ENCODE data around the gene MYOC. TPM values are rescaled to one million over a fixed set of nuclear protein-coding genes. Genes with fewer than 3 reads are reported as not detected.
"Not testable (repeated sequence)": the region's sequence is repeated elsewhere in the genome, so short reads cannot be mapped to it uniquely, and the experiment has no call there.

The MYOC gene
- total RNA-seq, 1 experiment from 2014 or later = not detected

- DNase-seq = no peak
- Histone ChIP-seq H3K27ac (ENCODE audit: insufficient read length, low read depth, low read length) (no peak overlapping the region), H3K79me1 (ENCODE audit: insufficient read depth, low read depth, low read length, poor library complexity, severe bottlenecking) (no peaks in the 10 kb centered on the region), H3K56ac (ENCODE audit: insufficient read length, low read depth, low read length) (no peak overlapping the region), H3K9me3 (ENCODE audit: control insufficient read depth, low read depth, low read length) (peaks cover 8% of the 10 kb centered on the region), H3T11ph (ENCODE audit: low read length) (no peak overlapping the region), H2AFZ (ENCODE audit: low read length) (no peak overlapping the region), H3K79me2 (ENCODE audit: insufficient read depth, low read length) (no peaks in the 10 kb centered on the region), H3K27me3 (ENCODE audit: insufficient read depth, low read length) (no peaks in the 10 kb centered on the region), H4K8ac (replicated peaks; ENCODE audit: insufficient read length, low read depth, low read length) (no peak overlapping the region), H2BK20ac (ENCODE audit: low read depth, low read length, poor library complexity, severe bottlenecking) (no peak overlapping the region), H4K5ac (ENCODE audit: insufficient read length, low read depth, low read length) (no peak overlapping the region), H3K14ac (ENCODE audit: insufficient read depth, low read length) (no peak overlapping the region), H4K91ac (ENCODE audit: insufficient read length, low read depth, low read length) (no peak overlapping the region), H3K4me1 (ENCODE audit: insufficient read depth, low read length) (no peaks in the 10 kb centered on the region), H2BK120ac (ENCODE audit: low read depth, low read length, poor library complexity, severe bottlenecking) (no peak overlapping the region), H2BK12ac (ENCODE audit: insufficient read length, low read depth, low read length) (no peak overlapping the region), H2BK5ac (ENCODE audit: insufficient read length, low read length) (no peak overlapping the region), H3K4ac (ENCODE audit: low read depth, low read length) (no peak overlapping the region), H3K18ac (ENCODE audit: insufficient read length, low read depth, low read length) (no peak overlapping the region), H2AK5ac (ENCODE audit: insufficient read length, low read length) (no peak overlapping the region), H3K23ac (ENCODE audit: insufficient read length, low read depth, low read length) (no peak overlapping the region), H2BK15ac (ENCODE audit: low read depth, low read length) (no peak overlapping the region), H3K9ac (ENCODE audit: extremely low read depth, insufficient read length, low read length) (no peak overlapping the region), H3K23me2 (ENCODE audit: insufficient read length, low read depth, low read length, poor library complexity, severe bottlenecking) (no peaks in the 10 kb centered on the region), H3K4me2 (ENCODE audit: insufficient read depth, insufficient read length, low read length) (no peak overlapping the region), H4K20me1 (ENCODE audit: control insufficient read depth, insufficient read depth, insufficient read length) (no peaks in the 10 kb centered on the region)
- TF ChIP-seq CTCF (conservative IDR thresholded peaks at IDR 0.05) = no peak
- Mint-ChIP-seq H3K27ac (no peak overlapping the region), H3K27me3 (ENCODE audit: low read depth) (peaks cover 1% of the 10 kb centered on the region), H3K36me3 (ENCODE audit: insufficient read depth in 1 of 3, low read depth in 3 of 3) (peaks cover 11 to 17% (median 13%) of the 10 kb centered on the region in 3 experiments), H3K4me3 (no peak overlapping the region), H3K9me3 (peaks cover 18 to 25% of the 10 kb centered on the region in 2 experiments), H3K4me1 (peaks cover 3 to 4% of the 10 kb centered on the region in 2 experiments; a peak in 3 of 4 replicates)
- WGBS (ENCODE audit: extremely low coverage, insufficient read length, low lambda C conversion rate) = no CpG with 5 or more reads among the region's 2 CpGs
Observed at GRCh38 chr1:171699531-171699930, 47.0 kb upstream of the MYOC start.

- not testable (repeated sequence) for H3K4me1 Mint-ChIP-seq; H4K20me1 ChIP-seq (ENCODE audit: control insufficient read depth, insufficient read depth, insufficient read length); H2BK5ac ChIP-seq (ENCODE audit: insufficient read length, low read length); H4K5ac ChIP-seq (ENCODE audit: insufficient read length, low read depth, low read length); H3K23ac ChIP-seq (ENCODE audit: insufficient read length, low read depth, low read length); H3K4me1 ChIP-seq (ENCODE audit: insufficient read depth, low read length); H3K9ac ChIP-seq (ENCODE audit: extremely low read depth, insufficient read length, low read length); H3K14ac ChIP-seq (ENCODE audit: insufficient read depth, low read length); H3K4me3 Mint-ChIP-seq; H2AFZ ChIP-seq (ENCODE audit: low read length); H4K91ac ChIP-seq (ENCODE audit: insufficient read length, low read depth, low read length); H3K18ac ChIP-seq (ENCODE audit: insufficient read length, low read depth, low read length); H4K8ac ChIP-seq (replicated peaks; ENCODE audit: insufficient read length, low read depth, low read length); H2AK5ac ChIP-seq (ENCODE audit: insufficient read length, low read length); H2BK12ac ChIP-seq (ENCODE audit: insufficient read length, low read depth, low read length); H3K4me2 ChIP-seq (ENCODE audit: insufficient read depth, insufficient read length, low read length); H3K79me1 ChIP-seq (ENCODE audit: insufficient read depth, low read depth, low read length, poor library complexity, severe bottlenecking); H2BK15ac ChIP-seq (ENCODE audit: low read depth, low read length); DNase-seq; H3K23me2 ChIP-seq (ENCODE audit: insufficient read length, low read depth, low read length, poor library complexity, severe bottlenecking); H3K27me3 Mint-ChIP-seq (ENCODE audit: low read depth); H3K27ac Mint-ChIP-seq; H2BK120ac ChIP-seq (ENCODE audit: low read depth, low read length, poor library complexity, severe bottlenecking); H3K79me2 ChIP-seq (ENCODE audit: insufficient read depth, low read length); H3K4ac ChIP-seq (ENCODE audit: low read depth, low read length); H3K27ac ChIP-seq (ENCODE audit: insufficient read length, low read depth, low read length); H3K9me3 ChIP-seq (ENCODE audit: control insufficient read depth, low read depth, low read length); H2BK20ac ChIP-seq (ENCODE audit: low read depth, low read length, poor library complexity, severe bottlenecking); H3K27me3 ChIP-seq (ENCODE audit: insufficient read depth, low read length); H3T11ph ChIP-seq (ENCODE audit: low read length); H3K56ac ChIP-seq (ENCODE audit: insufficient read length, low read depth, low read length)
- Mint-ChIP-seq H3K9me3 (peaks cover 29 to 37% of the 10 kb centered on the region in 2 experiments), H3K36me3 (ENCODE audit: insufficient read depth in 1 of 3, low read depth in 3 of 3) (peaks cover 13 to 17% (median 14%) of the 10 kb centered on the region in 3 experiments)
- no CpG with 5 or more reads among the region's 14 CpGs for WGBS (ENCODE audit: extremely low coverage, insufficient read length, low lambda C conversion rate)
Observed at GRCh38 chr1:171695772-171696171, 43.3 kb upstream of the MYOC start.
